Left ventricle myocardium inferior (tissue), 1 donor: ENCODE data around the gene ACOX1. TPM values are rescaled to one million over a fixed set of nuclear protein-coding genes. Genes with fewer than 3 reads are reported as not detected.

Source experiments
- DNase-seq: peaks from one replicate; pipeline ENCODE4 v3.0.0-alpha.2; 2020
- H3K27ac ChIP-seq: fragments of 200-600 bp; replicated peaks from 2 replicates; pipeline ENCODE4 v1.8.0; 2021
- H3K27me3 ChIP-seq: fragments of 200-600 bp; 2 replicates; pipeline ENCODE4 v1.8.0; 2021; ENCODE audit warnings: low read depth
- H3K36me3 ChIP-seq: fragments of 200-600 bp; 2 replicates; pipeline ENCODE4 v1.8.0; 2021
- H3K4me1 ChIP-seq: fragments of 200-600 bp; 2 replicates; pipeline ENCODE4 v1.8.0; 2021
- H3K4me3 ChIP-seq: fragments of 200-600 bp; 2 replicates; pipeline ENCODE4 v1.8.0; 2021; ENCODE audit warnings: mild to moderate bottlenecking, moderate library complexity
- H3K9me3 ChIP-seq: fragments of 200-600 bp; replicated peaks from 2 replicates; pipeline ENCODE4 v1.8.0; 2021
- CTCF ChIP-seq: fragments of 200-600 bp; IDR thresholded peaks from 2 replicates; pipeline ENCODE4 v1.8.0; 2021; ENCODE audit warnings: antibody characterized with exemption, mild to moderate bottlenecking, borderline replicate concordance
- intact Hi-C: fragments of 100-400 bp; cut with micrococcal nuclease; formaldehyde crosslinking; loops from one replicate; pipeline ENCODE4 v1.11.0; 2022
- total RNA-seq: library from RNA; stranded (reverse); fragmentation: NEBNext Ultra II Directional; extraction: Animal tissue kit (Norgen Biotek cat#: 25700); gene quantifications from one replicate; pipeline ENCODE4 v1.2.1, GENCODE V29; 2021
- donor health status: DM: no; HTN: yes; CAD: no; lungs with severe emphysema.

The ACOX1 gene
- total RNA-seq, 1 donor from 2014 or later = 76.4 TPM

- TF ChIP-seq CTCF = no peak
These were observed 53.1 kb downstream of the ACOX1 start for GRCh38 chr17:75925912-75926311.

GRCh38 chr17:75925103-75925502 lies 53.9 kb downstream of the ACOX1 start:
- intact Hi-C loops = no loop called here

More at GRCh38 chr17:75925912-75926311, 53.1 kb downstream of the ACOX1 start:
- H3K27ac ChIP-seq = no peak overlapping the region
- H3K36me3 ChIP-seq = peaks cover 20% of the 10 kb centered on the region
- no peak overlapping the region for H3K4me3 ChIP-seq
- H3K9me3 ChIP-seq = no peaks in the 10 kb centered on the region
- peaks cover 4% of the 10 kb centered on the region for H3K4me1 ChIP-seq
- no peaks in the 10 kb centered on the region for H3K27me3 ChIP-seq
- intact Hi-C loops = no loop called here
- no peak for DNase-seq

GRCh38 chr17:75922963-75923874 lies 55.7 kb downstream of the ACOX1 start:
- DNase-seq = no peak
- intact Hi-C loops = no loop called here
- Histone ChIP-seq H3K27ac (no peak overlapping the region), H3K4me3 (no peak overlapping the region), H3K36me3 (peaks cover 27% of the 10 kb centered on the region), H3K4me1 (peaks cover 4% of the 10 kb centered on the region), H3K27me3 (no peaks in the 10 kb centered on the region), H3K9me3 (no peaks in the 10 kb centered on the region)
- TF ChIP-seq CTCF = no peak

More at GRCh38 chr17:75925103-75925502, 53.9 kb downstream of the ACOX1 start:
- no peaks in the 10 kb centered on the region for H3K9me3 ChIP-seq
- H3K27ac ChIP-seq = no peak overlapping the region
- DNase-seq = no peak
- H3K27me3 ChIP-seq = no peaks in the 10 kb centered on the region
- H3K36me3 ChIP-seq = peaks cover 21% of the 10 kb centered on the region
- H3K4me3 ChIP-seq = no peak overlapping the region
- H3K4me1 ChIP-seq = peaks cover 4% of the 10 kb centered on the region
- TF ChIP-seq CTCF = no peak

GRCh38 chr17:75922173-75922961 lies 56.6 kb downstream of the ACOX1 start:
- Histone ChIP-seq H3K27ac (no peak overlapping the region), H3K36me3 (peaks cover 32% of the 10 kb centered on the region), H3K4me3 (no peak overlapping the region), H3K27me3 (no peaks in the 10 kb centered on the region), H3K4me1 (peaks cover 2% of the 10 kb centered on the region), H3K9me3 (no peaks in the 10 kb centered on the region)
- TF ChIP-seq CTCF = no peak
- no peak for DNase-seq
- intact Hi-C loops = no loop called here

- no peak for TF ChIP-seq CTCF
- intact Hi-C loops = no loop called here
- Histone ChIP-seq H3K27me3 (no peaks in the 10 kb centered on the region), H3K36me3 (peaks cover 34% of the 10 kb centered on the region), H3K4me3 (no peak overlapping the region), H3K9me3 (no peaks in the 10 kb centered on the region), H3K4me1 (no peaks in the 10 kb centered on the region), H3K27ac (no peak overlapping the region)
- DNase-seq = no peak
These were observed 57.4 kb downstream of the ACOX1 start for GRCh38 chr17:75921596-75921995.
